ENCODE measurements around the gene RNF224. TPM values are rescaled to one million over a fixed set of nuclear protein-coding genes. Genes with fewer than 3 reads are reported as not detected.

RNF224 gene
- total RNA-seq, 1 donor from 2014 or later = not detected

DNA sequence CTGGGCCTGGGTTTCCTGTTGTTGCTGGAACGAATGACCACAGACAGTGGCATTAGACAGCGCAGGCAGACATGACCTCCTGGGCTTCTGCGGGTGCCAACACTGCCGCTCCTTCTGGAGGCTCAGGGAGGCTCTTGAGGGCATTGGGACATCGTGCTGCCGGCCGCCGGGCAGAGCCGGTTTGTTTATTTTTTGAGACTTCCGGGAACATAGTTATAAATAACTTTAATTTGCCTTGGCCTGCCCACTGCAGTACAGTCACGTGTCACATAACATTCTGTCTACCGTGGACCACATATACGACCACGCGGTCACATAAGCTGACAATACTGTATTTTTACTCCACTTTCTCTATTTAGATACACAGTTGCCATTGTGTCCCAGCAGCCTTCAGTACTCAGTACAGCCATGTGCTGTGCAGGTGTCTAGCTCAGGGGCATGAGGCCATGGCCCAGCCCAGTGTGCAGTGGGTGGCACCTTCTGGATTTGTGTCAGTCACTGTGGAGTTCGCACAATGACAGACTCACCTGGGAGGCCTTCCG lies 42.0 kb downstream of the RNF224 start:
- DNase-seq (ENCODE audit: extremely low read depth, low read depth, low spot score) = no peak

DNA sequence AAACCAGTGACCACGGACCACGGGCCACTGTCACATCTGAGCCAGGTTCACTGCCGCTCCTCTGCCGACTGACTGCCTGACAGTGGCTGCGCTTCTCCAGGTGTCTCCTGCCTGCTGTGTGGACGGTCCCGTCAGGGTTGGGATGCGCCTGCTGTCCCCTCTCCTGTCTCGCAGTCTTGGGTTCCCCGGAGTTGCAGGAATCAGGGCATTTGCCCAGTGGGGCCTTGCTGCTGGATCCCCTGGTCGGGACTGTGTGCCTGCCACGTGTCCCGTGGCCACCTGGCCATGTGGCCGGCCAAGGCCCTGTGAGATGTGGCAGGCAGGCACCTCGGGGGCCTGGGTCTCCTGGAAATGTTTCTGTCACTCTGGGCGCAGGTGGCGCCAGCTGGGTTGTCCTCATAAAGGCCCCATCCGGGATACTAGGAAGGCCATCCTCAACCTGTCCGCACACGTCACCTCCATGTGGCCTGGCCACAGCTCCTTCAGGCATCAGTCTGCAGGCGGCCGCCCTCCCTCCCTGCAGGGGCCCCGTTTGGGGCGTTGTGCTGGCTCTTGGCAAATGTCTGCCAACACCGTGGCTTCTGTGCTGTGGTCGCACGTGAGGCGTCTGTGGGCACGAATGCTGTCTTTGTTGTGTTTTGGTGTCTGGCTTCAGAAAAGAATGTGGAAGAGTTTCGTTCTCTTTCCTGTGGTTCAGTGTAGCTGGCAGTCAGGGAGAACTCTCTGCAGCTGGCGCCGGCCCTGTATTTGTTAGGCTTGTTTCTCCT lies 43.8 kb downstream of the RNF224 start:
- DNase-seq (ENCODE audit: extremely low read depth, low read depth, low spot score) = no peak

DNA sequence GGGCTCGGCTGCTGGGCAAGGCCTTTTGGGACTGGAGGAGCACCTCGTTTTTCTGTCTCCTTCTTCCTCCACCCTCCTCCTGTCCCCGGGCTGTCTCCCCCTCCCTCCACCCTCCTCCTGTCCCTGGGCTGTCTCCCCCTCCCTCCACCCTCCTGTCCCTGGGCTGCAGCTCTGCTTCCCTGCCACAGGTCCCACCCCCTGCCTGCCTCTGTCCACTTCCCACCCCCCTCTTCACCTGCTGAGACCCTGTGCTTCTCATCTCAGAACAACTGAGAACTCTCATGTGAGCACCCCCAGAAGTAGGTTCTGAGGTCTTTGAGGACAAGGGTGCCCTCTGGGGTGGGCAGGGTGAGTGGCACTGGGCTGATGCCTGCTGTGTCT lies 44.4 kb downstream of the RNF224 start:
- DNase-seq (ENCODE audit: extremely low read depth, low read depth, low spot score) = no peak

DNA sequence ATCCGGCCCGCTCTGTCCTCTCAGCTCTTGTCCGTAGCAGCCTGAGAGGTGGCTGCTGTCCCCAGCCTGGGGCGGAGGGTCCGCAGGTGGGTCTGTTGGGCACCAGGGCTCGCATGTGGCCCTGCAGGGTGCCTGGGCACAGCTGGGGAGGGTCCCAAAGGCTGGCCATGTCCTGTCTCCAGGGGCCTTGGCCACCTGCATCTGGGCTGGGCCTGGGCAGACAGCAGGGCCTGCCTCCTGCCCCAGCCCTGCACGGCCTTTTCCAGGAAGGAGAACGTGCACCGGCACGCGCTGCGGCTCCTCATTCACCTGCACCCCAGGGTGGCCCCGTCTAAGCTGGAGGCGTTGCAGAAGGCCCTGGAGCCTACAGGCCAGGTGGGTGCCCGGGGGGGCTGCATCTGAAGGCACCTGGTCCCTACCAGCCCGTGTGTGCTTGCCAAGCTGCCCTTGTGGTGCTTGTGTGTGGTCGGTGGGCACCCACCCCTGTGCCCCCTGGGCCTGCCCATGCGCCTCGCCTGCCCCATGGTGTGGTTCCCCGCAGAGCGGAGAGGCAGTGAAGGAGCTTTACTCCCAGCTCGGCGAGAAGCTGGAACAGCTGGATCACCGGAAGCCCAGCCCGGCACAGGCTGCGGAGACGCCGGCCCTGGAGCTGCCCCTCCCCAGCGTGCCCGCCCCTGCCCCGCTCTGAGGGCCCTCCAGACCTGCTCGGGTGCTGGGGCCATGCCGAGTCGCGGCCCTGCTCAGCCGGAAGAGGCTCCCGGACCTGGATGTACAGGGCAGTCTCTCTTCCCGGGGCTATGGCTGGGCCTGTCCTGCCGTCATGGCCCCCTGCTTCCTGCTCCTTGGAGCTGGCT lies 45.2 kb downstream of the RNF224 start:
- DNase-seq (ENCODE audit: extremely low read depth, low read depth, low spot score) = no peak

- no peak for DNase-seq (ENCODE audit: extremely low read depth, low read depth, low spot score)
Observed at GRCh38 chr9:137273095-137273490, 45.8 kb downstream of the RNF224 start.

DNA sequence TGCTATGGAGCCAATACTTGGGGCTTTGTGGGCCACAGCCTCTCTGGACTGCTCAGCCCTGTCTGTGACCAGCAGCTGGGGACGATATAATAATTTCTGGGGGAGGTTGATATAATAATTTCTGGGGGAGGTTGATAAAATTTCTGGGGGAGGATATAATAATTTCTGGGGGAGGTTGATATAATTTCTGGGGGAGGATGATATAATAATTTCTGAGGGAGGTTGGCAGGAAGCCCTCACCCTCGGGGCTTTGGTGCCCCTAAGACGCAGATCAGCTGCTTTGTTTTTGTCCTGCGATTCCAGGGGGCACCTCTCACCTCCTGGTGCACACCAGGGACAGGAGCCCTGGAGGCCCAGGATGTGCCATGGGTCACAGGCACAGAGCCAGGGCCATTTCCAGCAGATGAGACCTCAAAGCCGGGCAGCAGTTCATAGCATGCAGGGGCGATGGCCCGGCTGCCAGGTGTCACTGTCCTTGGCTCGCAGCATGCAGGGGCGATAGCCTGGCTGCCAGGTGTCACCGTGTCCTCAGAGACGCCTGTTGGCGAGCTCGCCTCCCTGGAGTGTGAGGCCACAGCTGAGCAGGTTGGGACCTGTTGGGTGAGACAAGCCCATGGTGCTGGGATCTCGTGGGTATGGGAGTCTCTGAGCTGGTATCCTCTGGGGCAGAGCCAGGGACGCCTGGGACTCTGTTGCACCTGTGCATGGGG lies 46.5 kb downstream of the RNF224 start:
- DNase-seq (ENCODE audit: extremely low read depth, low read depth, low spot score) = no peak

GRCh38 chr9:137275203-137275587 lies 47.9 kb downstream of the RNF224 start:
- DNase-seq (ENCODE audit: extremely low read depth, low read depth, low spot score) = no peak

DNA sequence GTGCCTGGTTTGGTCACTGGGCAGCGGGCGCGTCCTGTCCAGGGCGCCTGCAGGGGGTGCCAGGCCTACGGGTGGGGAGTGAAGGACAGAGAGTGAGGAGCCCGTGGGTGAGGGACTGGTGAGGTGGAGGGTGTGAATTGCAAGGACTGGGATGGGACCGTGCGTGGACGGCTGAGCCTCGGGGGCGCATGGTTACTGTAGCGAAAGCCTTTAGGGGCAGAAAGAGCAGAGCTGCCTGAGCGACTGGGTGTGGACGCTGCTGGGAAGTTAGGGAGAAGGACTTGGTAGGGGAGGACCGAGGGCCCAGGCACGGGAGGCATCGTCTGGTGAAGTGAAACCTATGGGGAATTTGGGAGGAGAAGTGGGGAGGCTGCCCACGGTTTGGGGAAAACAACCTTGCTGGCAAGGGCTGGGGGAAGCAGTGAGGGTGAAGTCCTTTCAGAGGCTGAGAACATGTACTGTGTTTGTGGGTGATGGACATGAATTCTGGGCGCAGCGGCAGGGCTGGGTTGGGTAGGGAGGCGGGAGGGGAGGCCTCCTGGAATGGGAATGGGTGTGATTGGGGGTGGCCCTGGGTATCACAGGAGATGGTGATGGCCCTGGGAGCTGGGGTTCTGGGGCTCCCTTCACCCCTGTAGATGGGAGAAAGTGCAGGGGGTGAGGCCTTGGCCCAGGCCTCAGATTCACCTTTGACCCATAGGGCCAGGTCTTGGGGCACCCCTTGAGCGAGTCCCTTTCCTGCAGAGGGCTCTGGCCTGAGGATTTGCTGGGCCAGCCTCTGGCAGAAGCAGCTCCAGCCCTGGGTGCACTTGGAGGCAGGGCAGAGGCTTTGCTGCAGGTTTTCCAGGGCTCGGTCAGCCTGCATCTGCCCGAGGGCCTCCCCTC lies 48.5 kb downstream of the RNF224 start:
- DNase-seq (ENCODE audit: extremely low read depth, low read depth, low spot score) = no peak

DNA sequence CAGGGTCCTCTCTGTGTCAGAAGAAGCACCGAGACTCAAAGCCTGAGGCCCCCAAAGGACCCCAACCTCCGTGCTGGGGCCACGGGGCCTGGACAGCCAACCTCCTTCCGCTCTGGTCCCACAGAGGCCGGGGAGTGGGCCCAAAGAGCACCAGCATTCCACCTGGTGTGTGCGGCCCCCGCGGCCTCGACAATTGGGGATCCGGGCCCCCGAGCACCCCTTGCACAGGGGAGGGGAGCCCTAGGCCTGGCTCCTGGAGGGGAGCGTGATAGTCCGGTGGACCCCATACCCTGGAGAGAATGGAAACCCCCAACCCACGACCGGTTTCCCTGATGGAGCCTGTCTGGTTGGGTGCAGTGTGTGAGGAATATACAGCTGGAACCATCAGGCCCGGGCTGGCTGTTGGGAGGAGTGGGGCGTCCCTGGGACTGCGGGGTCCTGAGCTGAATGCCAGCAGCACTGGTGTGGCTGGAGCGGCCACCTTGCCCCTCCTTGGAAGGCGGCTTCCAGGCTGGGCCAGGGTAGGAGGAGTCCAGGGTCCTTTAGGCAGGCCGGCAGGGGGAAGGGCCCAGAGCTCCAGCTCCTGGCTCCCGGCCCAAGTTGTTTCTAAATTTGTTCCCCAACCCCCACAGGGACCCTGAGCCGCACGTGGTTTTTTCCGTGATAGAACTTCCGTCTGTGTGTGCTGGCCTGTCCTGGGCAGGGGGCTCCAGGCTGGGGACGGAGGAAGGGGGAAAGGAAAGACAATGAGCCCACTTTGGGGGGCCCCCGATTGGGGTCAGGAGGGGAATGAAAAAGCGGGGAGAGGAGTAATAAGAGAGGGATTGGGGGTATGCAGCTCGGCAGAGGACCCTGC lies 49.4 kb downstream of the RNF224 start:
- DNase-seq (ENCODE audit: extremely low read depth, low read depth, low spot score) = no peak

DNA sequence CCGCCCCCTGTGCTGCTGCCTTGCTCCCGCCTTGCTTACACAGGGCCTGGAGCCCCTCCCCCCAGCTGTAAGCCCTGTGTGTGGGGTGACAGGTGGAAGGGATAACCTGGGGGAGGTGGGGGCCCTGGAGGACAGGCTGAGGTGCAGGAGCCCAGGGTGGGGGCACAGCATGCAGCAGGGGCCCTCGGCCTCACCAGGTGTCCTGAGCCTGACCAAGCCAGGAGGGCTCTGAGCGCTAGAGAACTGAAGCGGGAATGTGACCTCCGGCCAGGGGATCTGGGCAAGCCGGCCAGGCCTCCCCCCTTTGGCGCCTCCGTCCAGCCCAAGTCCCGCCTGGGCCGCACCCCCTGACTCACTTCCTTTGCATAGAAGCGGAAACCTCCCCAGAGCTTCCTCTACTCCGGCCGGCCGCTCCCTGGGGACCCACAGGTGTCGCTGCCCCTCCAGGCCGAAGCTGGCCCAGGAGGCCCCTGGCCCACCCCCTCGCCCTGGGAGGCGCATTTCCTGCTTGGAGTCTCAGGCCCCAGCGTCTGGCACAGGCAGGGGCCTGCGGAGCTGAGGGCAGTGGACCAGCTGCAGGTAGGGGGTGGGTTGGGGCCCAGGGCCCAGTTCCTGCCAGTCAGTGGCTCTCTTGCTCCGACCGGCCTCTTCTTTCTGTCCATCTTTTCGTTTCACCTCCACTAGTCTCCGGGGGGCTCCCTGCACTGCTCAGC lies 50.2 kb downstream of the RNF224 start, which contains the start of gene TOR4A:
Gene TOR4A (plus strand): TSS at position 398 of the 713 bp plus-strand sequence. CDS start 964 bp downstream, outside the sequence.
- DNase-seq (ENCODE audit: extremely low read depth, low read depth, low spot score) = no peak

GRCh38 chr9:137278061-137278701 lies 50.9 kb downstream of the RNF224 start:
- no peak for DNase-seq (ENCODE audit: extremely low read depth, low read depth, low spot score)

Other genes with a start within 250 kb of the RNF224 start
- not detected in 2 replicates for gene PTGDS, start 250.0 kb upstream of the RNF224 start, total RNA-seq
- not detected in 2 replicates for gene LCNL1, start 244.5 kb upstream of the RNF224 start, total RNA-seq
- gene PAXX, start 235.1 kb upstream of the RNF224 start, total RNA-seq = 28.0 and 47.2 TPM in 2 replicates
- gene CLIC3, start 230.9 kb upstream of the RNF224 start, total RNA-seq = 0.29 and 2.3 TPM in 2 replicates
- gene ABCA2, start 199.3 kb upstream of the RNF224 start, total RNA-seq = 27.2 and 28.4 TPM in 2 replicates
- not detected in 2 replicates for gene FUT7, start 195.4 kb upstream of the RNF224 start, total RNA-seq
- gene NPDC1, start 181.3 kb upstream of the RNF224 start, total RNA-seq = 195 and 250 TPM in 2 replicates
- not detected in 2 replicates for gene ENTPD2, start 173.4 kb upstream of the RNF224 start, total RNA-seq
- 6.1 and 6.7 TPM in 2 replicates for gene SAPCD2, start 156.9 kb upstream of the RNF224 start, total RNA-seq
- gene UAP1L1, start 150.0 kb upstream of the RNF224 start, total RNA-seq = 17.2 and 30.3 TPM in 2 replicates
- 109 and 118 TPM in 2 replicates for gene MAN1B1, start 140.5 kb upstream of the RNF224 start, total RNA-seq
- 154 and 167 TPM in 2 replicates for gene DPP7, start 112.8 kb upstream of the RNF224 start, total RNA-seq
- not detected in 2 replicates for gene GRIN1, start 88.3 kb upstream of the RNF224 start, total RNA-seq
- gene LRRC26, start 57.5 kb upstream of the RNF224 start, total RNA-seq = not detected in 2 replicates
- gene TMEM210, start 55.4 kb upstream of the RNF224 start, total RNA-seq = not detected in 2 replicates
- 22.9 and 34.2 TPM in 2 replicates for gene ANAPC2, start 38.9 kb upstream of the RNF224 start, total RNA-seq
- gene SSNA1, start 38.8 kb upstream of the RNF224 start, total RNA-seq = 91.8 and 109 TPM in 2 replicates
- gene TPRN, start 26.8 kb upstream of the RNF224 start, total RNA-seq = 10.0 and 10.8 TPM in 2 replicates
- 24.3 and 32.1 TPM in 2 replicates for gene TMEM203, start 21.9 kb upstream of the RNF224 start, total RNA-seq
- gene NDOR1, start 21.8 kb upstream of the RNF224 start, total RNA-seq = 10.3 and 12.8 TPM in 2 replicates
- 0.76 and 2.9 TPM in 2 replicates for gene RNF208, start 5.3 kb upstream of the RNF224 start, total RNA-seq
- 0.41 and 0.78 TPM in 2 replicates for gene CYSRT1, start 2.3 kb upstream of the RNF224 start, total RNA-seq
- gene SLC34A3, start 3.4 kb downstream of the RNF224 start, total RNA-seq = not detected in 2 replicates
- 400 and 427 TPM in 2 replicates for gene TUBB4B, start 13.8 kb downstream of the RNF224 start, total RNA-seq
- not detected in 2 replicates for gene STPG3, start 23.8 kb downstream of the RNF224 start, total RNA-seq
- gene NELFB, start 27.8 kb downstream of the RNF224 start, total RNA-seq = 48.5 and 63.0 TPM in 2 replicates
- gene TOR4A, start 50.2 kb downstream of the RNF224 start, total RNA-seq = 59.7 and 81.4 TPM in 2 replicates
- 62.5 and 188 TPM in 2 replicates for gene NRARP, start 74.8 kb downstream of the RNF224 start, total RNA-seq
- 20.9 and 32.6 TPM in 2 replicates for gene EXD3, start 195.7 kb downstream of the RNF224 start, total RNA-seq
- 1.2 and 1.7 TPM in 2 replicates for gene NOXA1, start 195.9 kb downstream of the RNF224 start, total RNA-seq
- gene ENTPD8, start 213.9 kb downstream of the RNF224 start, total RNA-seq = 0.10 and 0.18 TPM in 2 replicates
- gene NSMF, start 231.8 kb downstream of the RNF224 start, total RNA-seq = 53.7 and 74.7 TPM in 2 replicates